K562 (cell line): ENCODE data around the gene ITSN1. TPM values are rescaled to one million over a fixed set of nuclear protein-coding genes. Genes with fewer than 3 reads are reported as not detected.
A peak's percentile ranks its signal among the peaks of the same experiment; 100 is the strongest.

ENCODE experiments used
- CTCF ChIP-seq, 3 experiments: IDR thresholded peaks in 2 of 3; conservative IDR thresholded peaks in 1 of 3; 2 replicates each; pipeline ENCODE4 v1.5.1; 2011 to 2012; ENCODE audit warnings: low read length in 3 of 3, mild to moderate bottlenecking in 3 of 3, control low read depth in 2 of 3, improper control_type of control experiment in 1 of 3, inconsistent platforms in 1 of 3, low read depth in 1 of 3, mixed read lengths in 1 of 3, moderate library complexity in 1 of 3; ENCODE audit not compliant: insufficient read depth in 2 of 3
- EGR1 ChIP-seq: fragments of 450-650 bp; conservative IDR thresholded peaks from 2 replicates; pipeline ENCODE4 v1.6.1; 2017; ENCODE audit warnings: mild to moderate bottlenecking
- ESRRB ChIP-seq: fragments of 250-450 bp; sonication (Bioruptor Pico); IDR thresholded peaks from 2 replicates; pipeline ENCODE4 v1.5.0; 2020; ENCODE audit warnings: mild to moderate bottlenecking, moderate library complexity, borderline replicate concordance
- HIVEP1 ChIP-seq: fragments of 250-450 bp; sonication (Bioruptor Pico); IDR thresholded peaks from 2 replicates; pipeline ENCODE4 v1.4.0; 2020; ENCODE audit warnings: mild to moderate bottlenecking
- HOXB6 ChIP-seq: fragments of 250-450 bp; sonication (Bioruptor Pico); IDR thresholded peaks from 2 replicates; pipeline ENCODE4 v1.5.1; 2022; ENCODE audit warnings: mild to moderate bottlenecking, borderline replicate concordance
- ILF3 ChIP-seq: fragments of 450-650 bp; IDR thresholded peaks from 2 replicates; pipeline ENCODE4 v1.6.1; 2018; ENCODE audit warnings: antibody characterized with exemption, mild to moderate bottlenecking, moderate library complexity, borderline replicate concordance
- JUN ChIP-seq, 2 experiments: sonication (generic) in 1 of 2; formaldehyde crosslinking in 1 of 2; IDR thresholded peaks; 2 replicates each; pipeline versions ENCODE4 v1.6.1 to v1.8.0; 2012 to 2022; ENCODE audit warnings: borderline replicate concordance in 2 of 2, mild to moderate bottlenecking in 2 of 2, improper control_type of control experiment in 1 of 2, low read depth in 1 of 2, low read length in 1 of 2, missing genetic modification reagents in 1 of 2
- JUNB ChIP-seq: fragments of 450-650 bp; formaldehyde crosslinking; conservative IDR thresholded peaks from 2 replicates; pipeline ENCODE4 v1.4.0; 2020; ENCODE audit warnings: mild to moderate bottlenecking
- KLF6 ChIP-seq: fragments of 250-450 bp; sonication (Bioruptor Pico); IDR thresholded peaks from 2 replicates; pipeline ENCODE4 v1.4.0; 2020; ENCODE audit warnings: mild to moderate bottlenecking, moderate library complexity, borderline replicate concordance
- MAZ ChIP-seq, 2 experiments: fragments of 450-650 bp in 1 of 2; sonication (generic) in 1 of 2; formaldehyde crosslinking; IDR thresholded peaks in 1 of 2; conservative IDR thresholded peaks in 1 of 2; 2 replicates each; pipeline versions ENCODE4 v1.4.0 to v1.5.0; 2020; ENCODE audit warnings: mild to moderate bottlenecking in 1 of 2, missing genetic modification reagents in 1 of 2
- TAF1 ChIP-seq: IDR thresholded peaks from 2 replicates; pipeline ENCODE4 v1.6.1; 2011; ENCODE audit warnings: mild to moderate bottlenecking, low read length, moderate library complexity; ENCODE audit not compliant: insufficient read depth, control insufficient read depth, severe bottlenecking; ENCODE audit errors: extremely low read depth
- TAF9B ChIP-seq: fragments of 450-650 bp; IDR thresholded peaks from 2 replicates; pipeline ENCODE4 v1.6.1; 2018; ENCODE audit warnings: mild to moderate bottlenecking; ENCODE audit not compliant: partially characterized antibody
- TRIM24 ChIP-seq, 2 experiments: fragments of 450-650 bp; IDR thresholded peaks; 2 replicates each; pipeline ENCODE4 v1.6.1; 2016
- ZBTB12 ChIP-seq: fragments of 250-450 bp; sonication (Bioruptor Pico); IDR thresholded peaks from 2 replicates; pipeline ENCODE4 v1.4.0; 2020
- ZFP1 ChIP-seq: fragments of 450-650 bp; formaldehyde crosslinking; IDR thresholded peaks from 2 replicates; pipeline ENCODE4 v1.4.0; 2020; ENCODE audit warnings: mild to moderate bottlenecking, mixed read lengths
- ZFP30 ChIP-seq: fragments of 250-450 bp; sonication (Bioruptor Pico); IDR thresholded peaks from 2 replicates; pipeline ENCODE4 v1.8.0; 2022; ENCODE audit warnings: moderate library complexity, mild to moderate bottlenecking, inconsistent platforms, borderline replicate concordance
- ZKSCAN8 ChIP-seq: fragments of 200-800 bp; sonication (Bioruptor generic); IDR thresholded peaks from 2 replicates; pipeline ENCODE4 v1.6.1; 2016; ENCODE audit warnings: missing genetic modification characterization, missing compliant biosample characterization
- ZNF277 ChIP-seq: fragments of 250-450 bp; sonication (Bioruptor Pico); IDR thresholded peaks from 2 replicates; pipeline ENCODE4 v1.8.0; 2022; ENCODE audit warnings: inconsistent platforms, mild to moderate bottlenecking, moderate library complexity, borderline replicate concordance
- ZNF76 ChIP-seq: fragments of 250-450 bp; sonication (Bioruptor Pico); IDR thresholded peaks from 2 replicates; pipeline ENCODE4 v1.4.0; 2020; ENCODE audit warnings: mild to moderate bottlenecking, moderate library complexity, borderline replicate concordance
- ZNF766 ChIP-seq: fragments of 200-800 bp; sonication (Bioruptor generic); conservative IDR thresholded peaks from 2 replicates; pipeline ENCODE4 v1.6.1; 2016; ENCODE audit warnings: missing genetic modification characterization, missing compliant biosample characterization
- ZNF780A ChIP-seq: fragments of 250-450 bp; sonication (Bioruptor Pico); IDR thresholded peaks from 2 replicates; pipeline ENCODE4 v1.5.0; 2021; ENCODE audit warnings: mild to moderate bottlenecking
- polyA plus RNA-seq, 8 experiments: library from polyadenylated mRNA; depleted of rRNA in 4 of 8; stranded (reverse) in 5 of 8; unstranded in 3 of 8; fragments of >200 nt; fragmentation: Nextera tagmentation in 2 of 8; fragmentation: Illumina TruSeq in 1 of 8; extraction: Ambion mirVana in 2 of 8; extraction: Trizol in 1 of 8; gene quantifications; 2 replicates each; pipeline versions ENCODE4 v1.2.1 to v1.2.3, GENCODE V29; 2011 to 2014; ENCODE audit warnings: inconsistent platforms in 1 of 8, missing spikeins in 1 of 8
- total RNA-seq, 7 experiments: library from RNA; depleted of rRNA in 6 of 7; stranded (reverse); fragments of >200 nt in 6 of 7; fragmentation: Illumina TruSeq in 2 of 7; extraction: Trizol in 2 of 7; gene quantifications; 2 replicates each; pipeline versions ENCODE4 v1.2.1 to v1.2.3, GENCODE V29; 2011 to 2021; ENCODE audit warnings: low replicate concordance in 1 of 7
- TF ChIP-seq, protein P1 (sequence below): conservative IDR thresholded peaks from 2 replicates; pipeline ENCODE4 v1.6.1; 2011; ENCODE audit warnings: low read depth, mild to moderate bottlenecking, low read length; ENCODE audit not compliant: control insufficient read depth

ITSN1 gene
- total and polyA plus RNA-seq, 9 of the 15 experiments (the other 6 are each of a cell fraction or from before 2014, with no cell fraction given) = 1.1 to 12.6 (median 4.8) TPM

DNA sequence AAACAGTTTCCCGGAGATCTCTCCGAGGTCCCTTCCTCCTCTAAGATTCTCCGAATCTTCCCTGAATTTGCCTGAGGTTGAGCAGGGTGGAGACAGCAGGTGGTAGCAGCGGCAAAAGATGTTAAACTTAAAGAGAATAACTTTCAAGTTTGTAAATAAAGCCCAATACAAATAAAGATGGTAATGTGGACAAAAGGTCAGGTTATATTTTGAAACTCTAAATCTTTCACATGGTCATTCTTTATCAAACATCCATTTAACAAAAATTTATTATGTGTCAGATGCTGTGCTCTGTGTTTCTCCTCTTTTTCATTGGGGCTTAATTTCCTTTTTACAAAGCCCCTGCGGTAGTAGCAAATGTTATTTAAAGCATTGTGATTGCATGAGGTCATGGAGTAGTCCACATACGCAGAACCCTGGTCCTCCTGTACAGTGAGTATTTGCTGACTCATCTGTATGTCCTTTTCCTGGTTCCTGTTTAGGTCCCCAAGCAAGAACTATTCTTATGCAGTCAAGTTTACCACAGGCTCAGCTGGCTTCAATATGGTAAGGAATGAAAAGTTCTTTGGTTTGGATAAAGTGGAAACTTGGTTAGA is 119.2 kb downstream of the ITSN1 start (continued):
- TF ChIP-seq ZNF277 (no peak), TAF9B (peak; percentile 66), HOXB6 (CRISPR knock-in tag) (no peak), CTCF (IDR thresholded peaks at IDR 0.05 in 2 of 3, conservative IDR thresholded peaks at IDR 0.05 in 1 of 3; ENCODE audit: insufficient read depth in 2 of 3, low read depth in 1 of 3, low read length in 3 of 3) (no peak), ZBTB12 (CRISPR knock-in tag) (no peak), ILF3 (0 out of 2 replicates have a peak, but pooled peaks have one; percentile 65), TAF1 (no peak), JUNB (CRISPR knock-in tag) (peak; percentile 52; the same call in 1 of the 2 replicates), ESRRB (CRISPR knock-in tag) (no peak), ZFP30 (CRISPR knock-in tag) (no peak), ZNF766 (no peak), ZFP1 (no peak), JUN (IDR thresholded peaks at IDR 0.05; ENCODE audit: borderline replicate concordance, low read depth, low read length) (peak; percentile 93), JUN (CRISPR knock-in tag; IDR thresholded peaks at IDR 0.05; ENCODE audit: borderline replicate concordance) (peak; percentile 45; the same call in 1 of the 2 replicates), EGR1 (no peak), ZKSCAN8 (CRISPR knock-in tag) (0 out of 2 replicates have a peak, but pooled peaks have one; percentile 45), ZNF76 (CRISPR knock-in tag) (no peak), TRIM24 (IDR thresholded peaks at IDR 0.05) (peak; percentile 70 to 84; a peak in 3 of 4 replicates), HIVEP1 (CRISPR knock-in tag) (no peak), ZNF780A (CRISPR knock-in tag) (no peak), MAZ (CRISPR knock-in tag; conservative IDR thresholded peaks at IDR 0.05 in 1 of 2, IDR thresholded peaks at IDR 0.05 in 1 of 2) (0 out of 4 replicates have a peak, but pooled peaks of 1 of the 2 experiments have one; percentile 21), KLF6 (CRISPR knock-in tag) (no peak)
- TF ChIP-seq, protein P1, sequence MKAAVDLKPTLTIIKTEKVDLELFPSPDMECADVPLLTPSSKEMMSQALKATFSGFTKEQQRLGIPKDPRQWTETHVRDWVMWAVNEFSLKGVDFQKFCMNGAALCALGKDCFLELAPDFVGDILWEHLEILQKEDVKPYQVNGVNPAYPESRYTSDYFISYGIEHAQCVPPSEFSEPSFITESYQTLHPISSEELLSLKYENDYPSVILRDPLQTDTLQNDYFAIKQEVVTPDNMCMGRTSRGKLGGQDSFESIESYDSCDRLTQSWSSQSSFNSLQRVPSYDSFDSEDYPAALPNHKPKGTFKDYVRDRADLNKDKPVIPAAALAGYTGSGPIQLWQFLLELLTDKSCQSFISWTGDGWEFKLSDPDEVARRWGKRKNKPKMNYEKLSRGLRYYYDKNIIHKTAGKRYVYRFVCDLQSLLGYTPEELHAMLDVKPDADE = no peak
